WTC11 (cell line): ENCODE results near the gene DOHH.

Source experiments
- CBFB ChIP-seq: sonication (generic); formaldehyde crosslinking; IDR thresholded peaks from 2 replicates; pipeline ENCODE4 v1.8.1; 2022; ENCODE audit warnings: mild to moderate bottlenecking, low read depth, missing genetic modification reagents
- CREM ChIP-seq: sonication (generic); formaldehyde crosslinking; IDR thresholded peaks from 2 replicates; pipeline ENCODE4 v1.8.1; 2022; ENCODE audit warnings: mild to moderate bottlenecking, missing genetic modification reagents, moderate library complexity
- E2F4 ChIP-seq: sonication (generic); formaldehyde crosslinking; IDR thresholded peaks from 2 replicates; pipeline ENCODE4 v1.8.1; 2022; ENCODE audit warnings: low read depth, mild to moderate bottlenecking, moderate library complexity, missing genetic modification reagents, borderline replicate concordance
- IRF1 ChIP-seq: sonication (generic); formaldehyde crosslinking; IDR thresholded peaks from 2 replicates; pipeline ENCODE4 v1.8.0; 2023; ENCODE audit warnings: missing genetic modification reagents
- PRRX2 ChIP-seq: fragments of 250-450 bp; sonication (Bioruptor Pico); IDR thresholded peaks from 2 replicates; pipeline ENCODE4 v1.8.0; 2021; ENCODE audit warnings: mild to moderate bottlenecking
- USF1 ChIP-seq: sonication (generic); formaldehyde crosslinking; IDR thresholded peaks from 2 replicates; pipeline ENCODE4 v1.8.0; 2022; ENCODE audit warnings: mild to moderate bottlenecking, missing genetic modification reagents
- USF2 ChIP-seq: sonication (generic); formaldehyde crosslinking; IDR thresholded peaks from 2 replicates; pipeline ENCODE4 v1.8.1; 2023; ENCODE audit warnings: mild to moderate bottlenecking, missing genetic modification reagents, moderate library complexity
- TF ChIP-seq, protein P1 (sequence below): fragments of 200-600 bp; IDR thresholded peaks from 2 replicates; pipeline ENCODE4 v1.8.0; 2022; ENCODE audit warnings: antibody characterized with exemption
- TF ChIP-seq, protein P2 (sequence below): sonication (generic); formaldehyde crosslinking; conservative IDR thresholded peaks from 2 replicates; pipeline ENCODE4 v1.8.1; 2022; ENCODE audit warnings: mild to moderate bottlenecking, missing genetic modification reagents
- TF ChIP-seq, protein P3 (sequence below): sonication (generic); formaldehyde crosslinking; IDR thresholded peaks from 2 replicates; pipeline ENCODE4 v1.8.0; 2022; ENCODE audit warnings: mild to moderate bottlenecking, missing genetic modification reagents
- TF ChIP-seq, protein P4 (sequence below): fragments of 250-450 bp; sonication (Bioruptor Pico); conservative IDR thresholded peaks from 2 replicates; pipeline ENCODE4 v1.9.0; 2021; ENCODE audit warnings: mild to moderate bottlenecking

- TF ChIP-seq, protein P1, sequence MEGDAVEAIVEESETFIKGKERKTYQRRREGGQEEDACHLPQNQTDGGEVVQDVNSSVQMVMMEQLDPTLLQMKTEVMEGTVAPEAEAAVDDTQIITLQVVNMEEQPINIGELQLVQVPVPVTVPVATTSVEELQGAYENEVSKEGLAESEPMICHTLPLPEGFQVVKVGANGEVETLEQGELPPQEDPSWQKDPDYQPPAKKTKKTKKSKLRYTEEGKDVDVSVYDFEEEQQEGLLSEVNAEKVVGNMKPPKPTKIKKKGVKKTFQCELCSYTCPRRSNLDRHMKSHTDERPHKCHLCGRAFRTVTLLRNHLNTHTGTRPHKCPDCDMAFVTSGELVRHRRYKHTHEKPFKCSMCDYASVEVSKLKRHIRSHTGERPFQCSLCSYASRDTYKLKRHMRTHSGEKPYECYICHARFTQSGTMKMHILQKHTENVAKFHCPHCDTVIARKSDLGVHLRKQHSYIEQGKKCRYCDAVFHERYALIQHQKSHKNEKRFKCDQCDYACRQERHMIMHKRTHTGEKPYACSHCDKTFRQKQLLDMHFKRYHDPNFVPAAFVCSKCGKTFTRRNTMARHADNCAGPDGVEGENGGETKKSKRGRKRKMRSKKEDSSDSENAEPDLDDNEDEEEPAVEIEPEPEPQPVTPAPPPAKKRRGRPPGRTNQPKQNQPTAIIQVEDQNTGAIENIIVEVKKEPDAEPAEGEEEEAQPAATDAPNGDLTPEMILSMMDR = no peak
- TF ChIP-seq IRF1 (CRISPR knock-in tag) = no peak
- no peak for TF ChIP-seq USF2 (CRISPR knock-in tag)
- TF ChIP-seq, protein P2, sequence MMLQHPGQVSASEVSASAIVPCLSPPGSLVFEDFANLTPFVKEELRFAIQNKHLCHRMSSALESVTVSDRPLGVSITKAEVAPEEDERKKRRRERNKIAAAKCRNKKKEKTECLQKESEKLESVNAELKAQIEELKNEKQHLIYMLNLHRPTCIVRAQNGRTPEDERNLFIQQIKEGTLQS (CRISPR knock-in tag) = no peak
- no peak for TF ChIP-seq USF1 (CRISPR knock-in tag)
- TF ChIP-seq, protein P3, sequence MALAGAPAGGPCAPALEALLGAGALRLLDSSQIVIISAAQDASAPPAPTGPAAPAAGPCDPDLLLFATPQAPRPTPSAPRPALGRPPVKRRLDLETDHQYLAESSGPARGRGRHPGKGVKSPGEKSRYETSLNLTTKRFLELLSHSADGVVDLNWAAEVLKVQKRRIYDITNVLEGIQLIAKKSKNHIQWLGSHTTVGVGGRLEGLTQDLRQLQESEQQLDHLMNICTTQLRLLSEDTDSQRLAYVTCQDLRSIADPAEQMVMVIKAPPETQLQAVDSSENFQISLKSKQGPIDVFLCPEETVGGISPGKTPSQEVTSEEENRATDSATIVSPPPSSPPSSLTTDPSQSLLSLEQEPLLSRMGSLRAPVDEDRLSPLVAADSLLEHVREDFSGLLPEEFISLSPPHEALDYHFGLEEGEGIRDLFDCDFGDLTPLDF = no peak
- no peak for TF ChIP-seq CBFB (CRISPR knock-in tag)
- TF ChIP-seq PRRX2 (CRISPR knock-in tag) = no peak
- TF ChIP-seq, protein P4, sequence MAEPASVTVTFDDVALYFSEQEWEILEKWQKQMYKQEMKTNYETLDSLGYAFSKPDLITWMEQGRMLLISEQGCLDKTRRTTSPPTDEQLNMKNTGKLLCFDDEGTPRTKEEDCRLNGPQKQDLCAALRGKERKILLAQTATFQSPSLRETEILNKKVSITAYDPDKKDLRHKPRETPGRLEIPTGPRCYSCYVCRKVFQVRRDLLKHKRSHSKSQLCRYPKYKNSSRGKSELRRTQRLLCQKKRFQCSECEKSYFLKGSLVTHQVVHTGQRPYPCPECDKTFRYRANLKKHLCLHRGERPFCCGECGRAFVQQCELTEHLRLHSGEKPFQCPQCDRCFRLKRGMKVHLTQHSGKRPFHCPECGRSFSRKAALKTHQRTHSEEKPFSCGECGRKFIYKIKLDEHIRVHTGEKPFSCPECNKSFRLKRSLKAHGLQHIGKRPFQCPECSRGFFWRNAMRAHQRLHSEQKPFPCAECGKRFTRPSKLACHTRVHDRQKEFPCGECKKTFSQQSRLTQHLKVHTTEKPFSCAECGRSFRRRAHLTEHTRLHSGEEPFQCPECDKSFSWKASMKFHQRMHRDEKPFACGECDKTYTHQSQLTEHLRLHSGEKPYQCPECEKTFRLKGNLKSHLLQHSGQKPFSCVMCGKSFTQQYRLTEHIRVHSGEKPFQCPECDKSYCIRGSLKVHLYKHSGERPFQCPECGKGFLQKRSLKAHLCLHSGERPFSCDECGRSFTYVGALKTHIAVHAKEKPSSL (CRISPR knock-in tag) = no peak
- TF ChIP-seq CREM (CRISPR knock-in tag) = no peak
- no peak for TF ChIP-seq E2F4 (CRISPR knock-in tag)
Measured at GRCh38 chr19:3475449-3475848, 25.0 kb downstream of the DOHH start.
